Vagina (tissue), 2 donors: ENCODE data around the gene PCYT2. TPM values are rescaled to one million over a fixed set of nuclear protein-coding genes. Genes with fewer than 3 reads are reported as not detected.

Experiments
- DNase-seq, 2 donors: peaks; one replicate each; pipeline ENCODE4 v3.0.0-alpha.2; 2017; ENCODE audit errors: extremely low spot score in 2 of 2
- H3K27ac ChIP-seq: fragments of 200-600 bp; sonication (generic); one replicate; pipeline ENCODE4 v1.5.1; 2019
- H3K27me3 ChIP-seq: fragments of 200-600 bp; sonication (generic); one replicate; pipeline ENCODE4 v1.5.1; 2019
- H3K36me3 ChIP-seq, 2 donors: fragments of 200-600 bp; sonication (generic); one replicate each; pipeline ENCODE4 v1.5.1; 2017 to 2019
- H3K4me1 ChIP-seq: fragments of 200-600 bp; sonication (generic); one replicate; pipeline ENCODE4 v1.5.1; 2019
- H3K4me3 ChIP-seq, 2 donors: fragments of 200-600 bp; sonication (generic); 1 replicate in 1 of 2; 2 replicates in 1 of 2; pipeline ENCODE4 v1.5.1; 2016 to 2019
- H3K9me3 ChIP-seq: fragments of 200-600 bp; sonication (generic); one replicate; pipeline ENCODE4 v1.5.1; 2019
- POLR2A ChIP-seq, 2 donors: fragments of 450-650 bp; IDR thresholded peaks; one replicate each; pipeline ENCODE4 v1.6.1; 2017; ENCODE audit warnings: antibody characterized with exemption in 2 of 2, mild to moderate bottlenecking in 2 of 2, moderate library complexity in 2 of 2
- POLR2AphosphoS5 ChIP-seq, 2 donors: sonication (generic); formaldehyde crosslinking; IDR thresholded peaks; one replicate each; pipeline ENCODE4 v1.9.0; 2017; ENCODE audit warnings: antibody characterized with exemption in 2 of 2, mild to moderate bottlenecking in 2 of 2, low read depth in 1 of 2; ENCODE audit not compliant: insufficient read depth in 1 of 2
- intact Hi-C: fragments of 100-400 bp; cut with DNase I; formaldehyde crosslinking; loops from one replicate; pipeline ENCODE4 v1.15.1; 2023
- total RNA-seq: library from RNA; depleted of rRNA; stranded (reverse); fragments of >200 nt; gene quantifications from one replicate; pipeline ENCODE4 v1.2.3, GENCODE V29; 2016
- TF ChIP-seq, protein P1 (sequence below), 3 experiments: fragments of 450-650 bp in 2 of 3; fragments of 200-600 bp in 1 of 3; sonication (generic) in 1 of 3; IDR thresholded peaks; one replicate each; pipeline ENCODE4 v1.5.1; 2017 to 2019; ENCODE audit warnings: antibody characterized with exemption in 3 of 3, mild to moderate bottlenecking in 2 of 3, moderate library complexity in 2 of 3

The PCYT2 gene
- total RNA-seq, 1 donor from 2014 or later, result 28.0 TPM

DNA sequence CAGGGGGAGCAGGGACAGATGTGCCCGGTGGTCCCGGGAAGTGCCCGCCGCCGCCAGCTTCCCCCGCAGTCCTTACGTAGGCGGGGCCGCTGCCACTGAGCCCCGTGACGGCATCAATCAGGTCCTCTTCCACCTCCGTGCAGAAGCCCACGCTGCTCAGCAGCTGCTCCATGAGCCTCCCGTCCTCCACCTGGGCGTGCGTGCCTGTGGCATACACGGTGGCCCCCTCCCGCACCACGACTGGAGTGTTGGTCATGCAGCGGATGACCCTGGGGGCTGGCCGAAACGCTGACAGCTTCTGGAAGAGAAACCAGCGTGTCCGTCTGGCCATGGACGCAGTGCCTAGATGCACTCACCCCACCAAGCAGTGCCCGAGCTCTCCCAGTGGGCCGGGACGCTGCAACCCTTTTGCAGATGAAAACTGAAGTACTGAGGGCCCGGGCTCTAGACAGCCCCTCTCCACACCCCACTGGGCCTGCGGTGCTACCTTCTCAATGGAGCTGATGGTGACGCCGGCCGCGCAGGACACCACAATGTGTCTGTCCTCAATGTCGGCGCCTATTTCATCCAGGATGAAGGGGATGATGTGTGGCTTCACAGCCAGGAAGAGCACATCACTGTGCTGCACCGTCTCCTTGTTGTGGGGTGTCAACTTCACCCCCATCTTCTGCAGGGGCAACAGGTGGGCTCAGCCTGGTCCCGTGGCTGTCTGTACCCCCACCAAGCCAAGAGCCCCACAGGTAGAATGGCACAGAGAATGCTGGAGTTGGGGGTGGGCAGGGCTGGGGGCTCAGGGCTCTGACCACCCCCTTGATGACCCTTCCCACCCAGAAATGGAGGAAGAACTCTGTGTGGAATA lies 23.9 kb upstream of the PCYT2 start:
- H3K27me3 ChIP-seq, result no peaks in the 10 kb centered on the region
- intact Hi-C loops, result no loop called here
- H3K9me3 ChIP-seq, result no peaks in the 10 kb centered on the region
- DNase-seq, result no peak
- H3K36me3 ChIP-seq, result no peaks in the 10 kb centered on the region
- H3K4me3 ChIP-seq, result no peak overlapping the region
- no peak for TF ChIP-seq POLR2AphosphoS5 (IDR thresholded peaks at IDR 0.05; ENCODE audit: insufficient read depth in 1 of 2, low read depth in 1 of 2)
- TF ChIP-seq POLR2A (IDR thresholded peaks at IDR 0.05), result no peak
- TF ChIP-seq, protein P1, sequence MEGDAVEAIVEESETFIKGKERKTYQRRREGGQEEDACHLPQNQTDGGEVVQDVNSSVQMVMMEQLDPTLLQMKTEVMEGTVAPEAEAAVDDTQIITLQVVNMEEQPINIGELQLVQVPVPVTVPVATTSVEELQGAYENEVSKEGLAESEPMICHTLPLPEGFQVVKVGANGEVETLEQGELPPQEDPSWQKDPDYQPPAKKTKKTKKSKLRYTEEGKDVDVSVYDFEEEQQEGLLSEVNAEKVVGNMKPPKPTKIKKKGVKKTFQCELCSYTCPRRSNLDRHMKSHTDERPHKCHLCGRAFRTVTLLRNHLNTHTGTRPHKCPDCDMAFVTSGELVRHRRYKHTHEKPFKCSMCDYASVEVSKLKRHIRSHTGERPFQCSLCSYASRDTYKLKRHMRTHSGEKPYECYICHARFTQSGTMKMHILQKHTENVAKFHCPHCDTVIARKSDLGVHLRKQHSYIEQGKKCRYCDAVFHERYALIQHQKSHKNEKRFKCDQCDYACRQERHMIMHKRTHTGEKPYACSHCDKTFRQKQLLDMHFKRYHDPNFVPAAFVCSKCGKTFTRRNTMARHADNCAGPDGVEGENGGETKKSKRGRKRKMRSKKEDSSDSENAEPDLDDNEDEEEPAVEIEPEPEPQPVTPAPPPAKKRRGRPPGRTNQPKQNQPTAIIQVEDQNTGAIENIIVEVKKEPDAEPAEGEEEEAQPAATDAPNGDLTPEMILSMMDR (IDR thresholded peaks at IDR 0.05), result no peak
- peaks cover 28% of the 10 kb centered on the region for H3K4me1 ChIP-seq
- no peak overlapping the region for H3K27ac ChIP-seq

- no peak for TF ChIP-seq POLR2A (IDR thresholded peaks at IDR 0.05)
- TF ChIP-seq POLR2AphosphoS5 (IDR thresholded peaks at IDR 0.05; ENCODE audit: insufficient read depth in 1 of 2, low read depth in 1 of 2), result no peak
- TF ChIP-seq, protein P1 (IDR thresholded peaks at IDR 0.05), result no peak
- no peaks in the 10 kb centered on the region for H3K36me3 ChIP-seq
- no peak overlapping the region for H3K27ac ChIP-seq
- peaks cover 28% of the 10 kb centered on the region for H3K4me1 ChIP-seq
- H3K9me3 ChIP-seq, result no peaks in the 10 kb centered on the region
- H3K4me3 ChIP-seq, result no peak overlapping the region
- no peaks in the 10 kb centered on the region for H3K27me3 ChIP-seq
- DNase-seq, result no peak
- intact Hi-C loops, result no loop called here
Measured at GRCh38 chr17:81934098-81934757, 23.0 kb upstream of the PCYT2 start.

DNA sequence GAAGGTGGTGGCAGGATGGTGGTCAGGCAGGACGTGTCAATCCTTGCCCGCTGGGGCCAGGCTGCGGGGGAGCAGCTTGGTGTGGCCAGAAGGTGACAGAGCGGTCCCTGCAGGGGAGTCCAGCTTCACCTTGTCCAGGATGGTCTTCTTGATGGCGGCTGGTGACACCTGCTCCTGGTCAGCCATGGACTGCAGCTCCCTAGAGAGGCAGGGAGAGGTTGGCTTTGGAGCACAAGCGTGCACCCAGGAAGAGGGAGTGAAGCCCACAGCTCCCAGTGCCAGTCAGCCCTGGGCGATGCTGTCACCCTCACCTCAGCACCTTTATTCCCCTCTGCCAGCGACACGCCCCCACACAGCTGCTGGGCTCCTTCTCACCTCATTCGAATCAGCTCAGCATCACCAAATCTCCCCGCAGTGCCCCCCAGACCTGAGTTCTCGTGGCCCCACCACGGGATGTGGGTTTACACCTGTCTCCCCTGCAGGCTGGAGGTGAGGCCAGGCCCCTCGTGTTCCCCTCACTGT lies 22.0 kb upstream of the PCYT2 start:
- no peaks in the 10 kb centered on the region for H3K27me3 ChIP-seq
- no peak for TF ChIP-seq POLR2A (IDR thresholded peaks at IDR 0.05)
- TF ChIP-seq, protein P1 (IDR thresholded peaks at IDR 0.05), result no peak
- no peak for TF ChIP-seq POLR2AphosphoS5 (IDR thresholded peaks at IDR 0.05; ENCODE audit: insufficient read depth in 1 of 2, low read depth in 1 of 2)
- no peak for DNase-seq
- H3K27ac ChIP-seq, result no peak overlapping the region
- H3K36me3 ChIP-seq, result no peaks in the 10 kb centered on the region
- peaks cover 35% of the 10 kb centered on the region for H3K4me1 ChIP-seq
- no peaks in the 10 kb centered on the region for H3K9me3 ChIP-seq
- intact Hi-C loops, result no loop called here
- no peak overlapping the region for H3K4me3 ChIP-seq

GRCh38 chr17:81932333-81932983 lies 21.3 kb upstream of the PCYT2 start:
- peaks cover 33% of the 10 kb centered on the region for H3K4me1 ChIP-seq
- TF ChIP-seq, protein P1 (IDR thresholded peaks at IDR 0.05), result no peak
- no peak for TF ChIP-seq POLR2AphosphoS5 (IDR thresholded peaks at IDR 0.05; ENCODE audit: insufficient read depth in 1 of 2, low read depth in 1 of 2)
- TF ChIP-seq POLR2A (IDR thresholded peaks at IDR 0.05), result no peak

More at GRCh38 chr17:81932333-81932983, 21.3 kb upstream of the PCYT2 start:
- no peaks in the 10 kb centered on the region for H3K9me3 ChIP-seq
- intact Hi-C loops, result no loop called here
- no peaks in the 10 kb centered on the region for H3K27me3 ChIP-seq
- H3K27ac ChIP-seq, result no peak overlapping the region
- H3K36me3 ChIP-seq, result no peaks in the 10 kb centered on the region
- no peak overlapping the region for H3K4me3 ChIP-seq
- no peak for DNase-seq
